HEK293 (cell line): ENCODE data around the gene SHCBP1L.

Experiments
- CTCF ChIA-PET: fragments of 350-600 bp; formaldehyde crosslinking; extraction: SDS; loops from one replicate; lab custom pipeline; 2021; ENCODE audit warnings: antibody characterized with exemption; lab: Yijun Ruan, JAX
- POLR2A ChIA-PET: fragments of 300-600 bp; formaldehyde crosslinking; extraction: SDS; loops from one replicate; lab custom pipeline; 2020; ENCODE audit warnings: antibody characterized with exemption, inconsistent platforms; lab: Yijun Ruan, JAX
- H3K27ac ChIP-seq: fragments of 200-500 bp; sonication (Bioruptor generic); 2 replicates; pipeline ENCODE4 v1.5.1; 2014; ENCODE audit warnings: low read depth, low read length, control low read depth, inconsistent platforms; ENCODE audit errors: extremely low read depth
- H3K36me3 ChIP-seq, 2 experiments: fragments of 200-500 bp in 1 of 2; sonication (Bioruptor generic) in 1 of 2; 1 replicate in 1 of 2; 2 replicates in 1 of 2; pipeline ENCODE4 v1.5.1; 2014 to 2017; ENCODE audit warnings: inconsistent platforms in 2 of 2, low read length in 2 of 2; ENCODE audit not compliant: control insufficient read depth in 2 of 2, insufficient read depth in 1 of 2
- H3K4me1 ChIP-seq: fragments of 200-500 bp; sonication (Bioruptor generic); 2 replicates; pipeline ENCODE4 v1.5.1; 2014; ENCODE audit warnings: mild to moderate bottlenecking, low read length, inconsistent platforms; ENCODE audit not compliant: control insufficient read depth, insufficient read depth
- H3K4me3 ChIP-seq: 2 replicates; pipeline ENCODE4 v1.5.1; 2011; ENCODE audit warnings: low read depth, mild to moderate bottlenecking, control low read depth, low read length, moderate library complexity
- H3K9me3 ChIP-seq: fragments of 200-500 bp; sonication (Bioruptor generic); 2 replicates; pipeline ENCODE4 v1.5.1; 2014; ENCODE audit warnings: low read depth, low read length, inconsistent platforms; ENCODE audit not compliant: control insufficient read depth, insufficient read depth
- IKZF3 ChIP-seq: fragments of 450-650 bp; IDR thresholded peaks from 2 replicates; pipeline ENCODE4 v1.5.0; 2018; ENCODE audit warnings: missing biosample characterization, mild to moderate bottlenecking, missing genetic modification characterization, moderate library complexity
- KLF9 ChIP-seq: fragments of 450-650 bp; formaldehyde crosslinking; IDR thresholded peaks from 2 replicates; pipeline ENCODE4 v1.5.1; 2016; ENCODE audit warnings: missing biosample characterization, missing genetic modification characterization, low read depth
- SALL2 ChIP-seq: fragments of 450-650 bp; formaldehyde crosslinking; IDR thresholded peaks from 2 replicates; pipeline ENCODE4 v1.5.0; 2017; ENCODE audit warnings: missing biosample characterization, mild to moderate bottlenecking, missing genetic modification characterization, borderline replicate concordance
- ZBTB11 ChIP-seq: fragments of 450-650 bp; formaldehyde crosslinking; conservative IDR thresholded peaks from 2 replicates; pipeline ENCODE4 v1.5.1; 2016; ENCODE audit warnings: low read depth, missing biosample characterization, missing genetic modification characterization
- ZFP69B ChIP-seq: fragments of 450-650 bp; formaldehyde crosslinking; IDR thresholded peaks from 2 replicates; pipeline ENCODE4 v1.5.1; 2016; ENCODE audit warnings: missing biosample characterization, missing genetic modification characterization
- ZNF10 ChIP-seq: fragments of 450-650 bp; formaldehyde crosslinking; IDR thresholded peaks from 2 replicates; pipeline ENCODE4 v1.5.1; 2017; ENCODE audit warnings: missing biosample characterization, missing genetic modification characterization
- ZNF169 ChIP-seq: fragments of 450-650 bp; formaldehyde crosslinking; IDR thresholded peaks from 2 replicates; pipeline ENCODE4 v1.5.1; 2016; ENCODE audit warnings: missing biosample characterization, missing genetic modification characterization
- ZNF18 ChIP-seq: fragments of 450-650 bp; formaldehyde crosslinking; IDR thresholded peaks from 2 replicates; pipeline ENCODE4 v1.5.1; 2016; ENCODE audit warnings: missing biosample characterization, missing genetic modification characterization
- ZNF23 ChIP-seq: fragments of 450-650 bp; formaldehyde crosslinking; IDR thresholded peaks from 2 replicates; pipeline ENCODE4 v1.5.1; 2016; ENCODE audit warnings: missing biosample characterization, missing genetic modification characterization, borderline replicate concordance
- ZNF26 ChIP-seq: fragments of 450-650 bp; formaldehyde crosslinking; IDR thresholded peaks from 2 replicates; pipeline ENCODE4 v1.5.1; 2016; ENCODE audit warnings: missing biosample characterization, missing genetic modification characterization
- ZNF280D ChIP-seq: fragments of 450-650 bp; formaldehyde crosslinking; IDR thresholded peaks from 2 replicates; pipeline ENCODE4 v1.5.1; 2016; ENCODE audit warnings: missing biosample characterization, missing genetic modification characterization
- ZNF350 ChIP-seq: fragments of 450-650 bp; formaldehyde crosslinking; IDR thresholded peaks from 2 replicates; pipeline ENCODE4 v1.5.0; 2017; ENCODE audit warnings: missing biosample characterization, mild to moderate bottlenecking, missing genetic modification characterization
- ZNF404 ChIP-seq: fragments of 450-650 bp; formaldehyde crosslinking; IDR thresholded peaks from 2 replicates; pipeline ENCODE4 v1.5.1; 2017; ENCODE audit warnings: missing biosample characterization, missing genetic modification characterization
- ZNF433 ChIP-seq: fragments of 450-650 bp; formaldehyde crosslinking; IDR thresholded peaks from 2 replicates; pipeline ENCODE4 v1.5.1; 2016; ENCODE audit warnings: missing biosample characterization, missing genetic modification characterization, low read depth
- ZNF473 ChIP-seq: fragments of 450-650 bp; formaldehyde crosslinking; IDR thresholded peaks from 2 replicates; pipeline ENCODE4 v1.5.1; 2017; ENCODE audit warnings: missing biosample characterization, missing genetic modification characterization
- ZNF521 ChIP-seq: fragments of 450-650 bp; formaldehyde crosslinking; IDR thresholded peaks from 2 replicates; pipeline ENCODE4 v1.5.1; 2017; ENCODE audit warnings: missing biosample characterization, mild to moderate bottlenecking, missing genetic modification characterization
- ZNF529 ChIP-seq: fragments of 450-650 bp; formaldehyde crosslinking; IDR thresholded peaks from 2 replicates; pipeline ENCODE4 v1.5.1; 2017; ENCODE audit warnings: missing genetic modification characterization, missing biosample characterization; ENCODE audit not compliant: insufficient replicate concordance
- ZNF585B ChIP-seq: fragments of 450-650 bp; formaldehyde crosslinking; IDR thresholded peaks from 2 replicates; pipeline ENCODE4 v1.5.1; 2016; ENCODE audit warnings: missing biosample characterization, missing genetic modification characterization
- ZNF624 ChIP-seq: fragments of 450-650 bp; formaldehyde crosslinking; IDR thresholded peaks from 2 replicates; pipeline ENCODE4 v1.5.1; 2017; ENCODE audit warnings: missing biosample characterization, missing genetic modification characterization
- ZNF658 ChIP-seq: fragments of 450-650 bp; formaldehyde crosslinking; IDR thresholded peaks from 2 replicates; pipeline ENCODE4; 2016; ENCODE audit warnings: missing biosample characterization, missing genetic modification characterization
- ZNF768 ChIP-seq: fragments of 450-650 bp; formaldehyde crosslinking; IDR thresholded peaks from 2 replicates; pipeline ENCODE4 v1.5.1; 2018; ENCODE audit warnings: missing biosample characterization, mild to moderate bottlenecking, missing genetic modification characterization
- ZNF837 ChIP-seq: fragments of 450-650 bp; formaldehyde crosslinking; IDR thresholded peaks from 2 replicates; pipeline ENCODE4 v1.5.1; 2016; ENCODE audit warnings: missing biosample characterization, missing genetic modification characterization
- TF ChIP-seq, protein P1 (sequence below): fragments of 450-650 bp; formaldehyde crosslinking; IDR thresholded peaks from 2 replicates; pipeline ENCODE4 v1.5.1; 2016; ENCODE audit warnings: missing biosample characterization, missing genetic modification characterization

The SHCBP1L gene

DNA sequence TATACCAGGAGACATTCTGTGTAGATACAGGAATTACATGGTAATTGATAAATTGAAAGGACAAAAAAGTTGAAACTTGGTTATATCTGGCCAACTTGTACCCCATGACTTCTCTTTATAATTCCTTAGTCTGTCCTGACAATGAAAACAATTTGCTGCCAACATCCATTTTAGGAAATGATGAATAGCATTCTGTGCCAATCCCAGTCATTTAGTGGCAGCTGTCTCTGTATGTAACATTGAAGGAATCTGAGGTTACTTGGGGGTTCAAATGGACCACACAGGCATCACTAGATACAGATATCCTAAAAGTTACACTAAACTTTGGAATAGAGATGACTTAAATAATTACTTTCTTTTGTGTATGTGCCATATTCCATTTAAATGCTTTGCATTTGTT is 75.6 kb downstream of the SHCBP1L start:
- POLR2A ChIA-PET: no interaction called here
- H3K36me3 ChIP-seq: peaks cover 96 to 100% of the 10 kb centered on the region in 2 experiments

DNA sequence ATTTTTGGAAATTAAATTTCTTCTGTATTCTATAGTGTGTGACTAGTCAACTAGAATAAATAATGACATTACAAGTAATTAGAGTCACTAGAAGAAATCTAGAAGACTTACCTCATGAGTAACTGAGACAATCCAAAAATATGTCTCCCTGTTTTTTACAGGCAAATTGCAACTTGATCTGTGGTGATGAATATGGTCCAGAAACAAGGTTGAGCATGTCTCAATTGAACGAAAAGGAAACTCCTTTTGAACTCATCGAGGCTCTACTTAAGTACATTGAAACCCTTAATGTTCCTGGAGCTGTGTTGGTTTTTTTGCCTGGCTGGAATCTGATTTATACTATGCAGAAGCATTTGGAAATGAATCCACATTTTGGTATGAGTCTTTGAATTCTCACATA is 77.1 kb downstream of the SHCBP1L start:
- H3K9me3 ChIP-seq: no peaks in the 10 kb centered on the region
- H3K4me3 ChIP-seq: no peak overlapping the region
- no peak for TF ChIP-seq ZNF529 (tag by site-specific recombination)
- no peak for TF ChIP-seq ZNF473 (tag by site-specific recombination)
- no peak for TF ChIP-seq ZNF280D (tag by site-specific recombination)
- no peak for TF ChIP-seq SALL2
- no peak for TF ChIP-seq ZNF433 (tag by site-specific recombination)
- TF ChIP-seq, all 188 proteins: peak for 0
- Histone ChIP-seq H3K27ac (no peak overlapping the region), H3K36me3 (peaks cover 95 to 99% of the 10 kb centered on the region in 2 experiments), H3K4me1 (no peaks in the 10 kb centered on the region)
- ChIA-PET CTCF (interaction anchor here (1.0 kb wide), 1 partner anchor 91 kb away, joined by 4 read pairs; no protein-coding TSS in a partner anchor), POLR2A (no interaction called here)

More for the DNA sequence above, 75.6 kb downstream of the SHCBP1L start:
- TF ChIP-seq ZNF658 (no peak), ZNF521 (tag by site-specific recombination) (no peak), ZFP69B (tag by site-specific recombination) (no peak), ZNF26 (tag by site-specific recombination) (no peak), IKZF3 (tag by site-specific recombination) (no peak), ZNF768 (no peak), ZNF18 (tag by site-specific recombination) (no peak), ZNF10 (tag by site-specific recombination) (no peak)
- TF ChIP-seq, all 188 proteins: peak for 0
- Histone ChIP-seq H3K27ac (no peak overlapping the region), H3K4me3 (no peak overlapping the region), H3K9me3 (no peaks in the 10 kb centered on the region), H3K4me1 (no peaks in the 10 kb centered on the region)
- CTCF ChIA-PET: no interaction called here

DNA sequence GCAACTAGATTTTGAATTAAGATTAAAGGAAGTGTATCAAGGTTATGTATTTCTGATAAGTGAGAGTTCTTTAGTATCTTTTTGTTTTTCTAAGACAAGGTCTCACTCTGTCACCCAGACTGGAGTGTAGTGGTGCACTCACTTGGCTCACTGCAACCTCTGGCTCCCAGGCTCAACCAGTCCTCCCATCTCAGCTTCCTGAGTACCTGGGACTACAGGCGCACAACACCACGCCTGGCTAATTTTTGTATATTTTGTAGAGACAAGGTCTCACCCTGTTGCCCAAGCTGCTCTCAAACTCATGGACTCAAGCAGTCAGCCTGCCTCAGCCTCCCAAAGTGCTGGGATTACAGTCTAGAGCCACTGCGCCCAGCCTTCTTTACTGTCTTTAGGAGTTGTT is 80.1 kb downstream of the SHCBP1L start:
- Histone ChIP-seq H3K4me1 (no peaks in the 10 kb centered on the region), H3K9me3 (no peaks in the 10 kb centered on the region), H3K36me3 (peaks cover 89 to 99% of the 10 kb centered on the region in 2 experiments), H3K4me3 (no peak overlapping the region), H3K27ac (no peak overlapping the region)
- ChIA-PET CTCF (no interaction called here), POLR2A (no interaction called here)
- no peak for TF ChIP-seq ZNF624
- no peak for TF ChIP-seq ZNF837
- no peak for TF ChIP-seq ZNF350 (tag by site-specific recombination)
- no peak for TF ChIP-seq ZNF585B (tag by site-specific recombination)
- no peak for TF ChIP-seq ZBTB11 (tag by site-specific recombination)
- no peak for TF ChIP-seq KLF9 (tag by site-specific recombination)
- TF ChIP-seq, protein P1, sequence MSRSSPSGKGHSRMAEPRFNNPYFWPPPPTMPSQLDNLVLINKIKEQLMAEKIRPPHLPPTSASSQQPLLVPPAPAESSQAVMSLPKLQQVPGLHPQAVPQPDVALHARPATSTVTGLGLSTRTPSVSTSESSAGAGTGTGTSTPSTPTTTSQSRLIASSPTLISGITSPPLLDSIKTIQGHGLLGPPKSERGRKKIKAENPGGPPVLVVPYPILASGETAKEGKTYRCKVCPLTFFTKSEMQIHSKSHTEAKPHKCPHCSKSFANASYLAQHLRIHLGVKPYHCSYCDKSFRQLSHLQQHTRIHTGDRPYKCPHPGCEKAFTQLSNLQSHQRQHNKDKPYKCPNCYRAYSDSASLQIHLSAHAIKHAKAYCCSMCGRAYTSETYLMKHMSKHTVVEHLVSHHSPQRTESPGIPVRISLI (tag by site-specific recombination): no peak
- no peak for TF ChIP-seq ZNF23 (tag by site-specific recombination)
- TF ChIP-seq ZNF404 (tag by site-specific recombination): no peak
- no peak for TF ChIP-seq ZNF169
